Retina (tissue), 1 donor: Measurements from ENCODE around the gene ABHD4.
A peak's percentile ranks its signal among the peaks of the same experiment; 100 is the strongest.
"Not testable (repeated sequence)": the region's sequence is repeated elsewhere in the genome, so short reads cannot be mapped to it uniquely, and the experiment has no call there.

Source experiments
- DNase-seq: peaks from one replicate; pipeline ENCODE4 v3.0.0-alpha.2; 2016

The ABHD4 gene

GRCh38 chr14:22561661-22562579, 36.2 kb upstream of the ABHD4 start:
- no peak for DNase-seq

GRCh38 chr14:22563987-22564386, 34.1 kb upstream of the ABHD4 start:
- no peak for DNase-seq

GRCh38 chr14:22564463-22564862, 33.6 kb upstream of the ABHD4 start:
- DNase-seq, result no peak

- no peak for DNase-seq
Measured at GRCh38 chr14:22565391-22565945, 32.6 kb upstream of the ABHD4 start.

GRCh38 chr14:22566266-22566665, 31.8 kb upstream of the ABHD4 start:
- not testable (repeated sequence) for DNase-seq

- DNase-seq, result no peak
Measured at GRCh38 chr14:22566845-22567244, 31.3 kb upstream of the ABHD4 start.

- no peak for DNase-seq
Measured at GRCh38 chr14:22567437-22567836, 30.7 kb upstream of the ABHD4 start.

GRCh38 chr14:22569106-22569736, 28.9 kb upstream of the ABHD4 start:
- DNase-seq, result no peak

GRCh38 chr14:22569737-22570131, 28.4 kb upstream of the ABHD4 start:
- DNase-seq, result no peak

GRCh38 chr14:22570132-22570949, 27.8 kb upstream of the ABHD4 start:
- peak; percentile 68 for DNase-seq

GRCh38 chr14:22572562-22573058, 25.5 kb upstream of the ABHD4 start:
- no peak for DNase-seq

- DNase-seq, result no peak
Measured at GRCh38 chr14:22573804-22574203, 24.3 kb upstream of the ABHD4 start.

GRCh38 chr14:22577334-22577908, 20.7 kb upstream of the ABHD4 start:
- DNase-seq, result no peak

GRCh38 chr14:22579236-22579635, 18.9 kb upstream of the ABHD4 start:
- no peak for DNase-seq

GRCh38 chr14:22579881-22580280, 18.2 kb upstream of the ABHD4 start:
- DNase-seq, result no peak

- DNase-seq, result no peak
Measured at GRCh38 chr14:22580625-22581024, 17.5 kb upstream of the ABHD4 start.

- DNase-seq, result no peak
Measured at GRCh38 chr14:22583994-22584393, 14.1 kb upstream of the ABHD4 start.

- no peak for DNase-seq
Measured at GRCh38 chr14:22587247-22587646, 10.9 kb upstream of the ABHD4 start.

- DNase-seq, result not testable (repeated sequence)
Measured at GRCh38 chr14:22587677-22588422, 10.2 kb upstream of the ABHD4 start.

- no peak for DNase-seq
Measured at GRCh38 chr14:22588526-22589095, 9.5 kb upstream of the ABHD4 start.

- peak; percentile 97 for DNase-seq
Measured at GRCh38 chr14:22589096-22589839, 8.8 kb upstream of the ABHD4 start, which contains the start of gene DAD1. DAD1 (minus strand) TSS chr14:22589224; CDS start chr14:22589157, 67 bp downstream.
